ENCODE results near the gene IL21.

DNA sequence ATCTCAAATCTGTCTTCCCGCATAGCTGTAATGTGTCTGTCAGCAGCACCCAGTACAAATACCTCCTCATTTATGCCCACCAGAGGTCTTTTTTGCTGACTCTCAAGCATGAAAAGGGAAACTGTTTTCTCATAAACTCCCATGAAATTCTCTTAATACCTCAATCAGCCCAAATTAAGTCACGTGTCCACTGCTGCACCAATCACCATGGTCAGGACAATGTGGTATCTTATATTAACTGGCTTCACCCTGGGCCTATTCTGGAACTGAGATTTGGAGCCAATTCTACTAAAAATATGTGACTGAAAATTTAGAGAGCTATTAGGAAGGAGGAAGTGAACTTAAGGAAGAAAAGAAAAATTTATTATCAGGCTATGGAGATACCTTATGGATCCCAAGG, 58.4 kb downstream of the IL21 start:
- no peak for TF ChIP-seq POLR2A (IDR thresholded peaks at IDR 0.05)
- TF ChIP-seq, protein P1, sequence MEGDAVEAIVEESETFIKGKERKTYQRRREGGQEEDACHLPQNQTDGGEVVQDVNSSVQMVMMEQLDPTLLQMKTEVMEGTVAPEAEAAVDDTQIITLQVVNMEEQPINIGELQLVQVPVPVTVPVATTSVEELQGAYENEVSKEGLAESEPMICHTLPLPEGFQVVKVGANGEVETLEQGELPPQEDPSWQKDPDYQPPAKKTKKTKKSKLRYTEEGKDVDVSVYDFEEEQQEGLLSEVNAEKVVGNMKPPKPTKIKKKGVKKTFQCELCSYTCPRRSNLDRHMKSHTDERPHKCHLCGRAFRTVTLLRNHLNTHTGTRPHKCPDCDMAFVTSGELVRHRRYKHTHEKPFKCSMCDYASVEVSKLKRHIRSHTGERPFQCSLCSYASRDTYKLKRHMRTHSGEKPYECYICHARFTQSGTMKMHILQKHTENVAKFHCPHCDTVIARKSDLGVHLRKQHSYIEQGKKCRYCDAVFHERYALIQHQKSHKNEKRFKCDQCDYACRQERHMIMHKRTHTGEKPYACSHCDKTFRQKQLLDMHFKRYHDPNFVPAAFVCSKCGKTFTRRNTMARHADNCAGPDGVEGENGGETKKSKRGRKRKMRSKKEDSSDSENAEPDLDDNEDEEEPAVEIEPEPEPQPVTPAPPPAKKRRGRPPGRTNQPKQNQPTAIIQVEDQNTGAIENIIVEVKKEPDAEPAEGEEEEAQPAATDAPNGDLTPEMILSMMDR (IDR thresholded peaks at IDR 0.05) = no peak
